ENCODE data around the gene GIN1.

Gene GIN1

GRCh38 chr5:103114440-103114839 lies 5.5 kb downstream of the GIN1 start:
- ChIA-PET POLR2A (no interaction called here), CTCF (no interaction called here)
- TF ChIP-seq, protein P1, sequence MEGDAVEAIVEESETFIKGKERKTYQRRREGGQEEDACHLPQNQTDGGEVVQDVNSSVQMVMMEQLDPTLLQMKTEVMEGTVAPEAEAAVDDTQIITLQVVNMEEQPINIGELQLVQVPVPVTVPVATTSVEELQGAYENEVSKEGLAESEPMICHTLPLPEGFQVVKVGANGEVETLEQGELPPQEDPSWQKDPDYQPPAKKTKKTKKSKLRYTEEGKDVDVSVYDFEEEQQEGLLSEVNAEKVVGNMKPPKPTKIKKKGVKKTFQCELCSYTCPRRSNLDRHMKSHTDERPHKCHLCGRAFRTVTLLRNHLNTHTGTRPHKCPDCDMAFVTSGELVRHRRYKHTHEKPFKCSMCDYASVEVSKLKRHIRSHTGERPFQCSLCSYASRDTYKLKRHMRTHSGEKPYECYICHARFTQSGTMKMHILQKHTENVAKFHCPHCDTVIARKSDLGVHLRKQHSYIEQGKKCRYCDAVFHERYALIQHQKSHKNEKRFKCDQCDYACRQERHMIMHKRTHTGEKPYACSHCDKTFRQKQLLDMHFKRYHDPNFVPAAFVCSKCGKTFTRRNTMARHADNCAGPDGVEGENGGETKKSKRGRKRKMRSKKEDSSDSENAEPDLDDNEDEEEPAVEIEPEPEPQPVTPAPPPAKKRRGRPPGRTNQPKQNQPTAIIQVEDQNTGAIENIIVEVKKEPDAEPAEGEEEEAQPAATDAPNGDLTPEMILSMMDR (IDR thresholded peaks at IDR 0.05; ENCODE audit: insufficient read depth, low read length, missing control alignments): no peak
- no peak overlapping the region for H3K4me3 ChIP-seq (ENCODE audit: low read depth, low read length)
- DNase-seq (ENCODE audit: low read depth, low spot score): no peak

GRCh38 chr5:103112910-103113309 lies 7.0 kb downstream of the GIN1 start:
- no peak for DNase-seq (ENCODE audit: low read depth, low spot score)
- POLR2A ChIA-PET: no interaction called here
- CTCF ChIA-PET: no interaction called here
- H3K4me3 ChIP-seq (ENCODE audit: low read depth, low read length): no peak overlapping the region
- TF ChIP-seq, protein P1 (IDR thresholded peaks at IDR 0.05; ENCODE audit: insufficient read depth, low read length, missing control alignments): no peak

GRCh38 chr5:103111468-103111867 lies 8.5 kb downstream of the GIN1 start:
- CTCF ChIA-PET: no interaction called here
- H3K4me3 ChIP-seq (ENCODE audit: low read depth, low read length): no peak overlapping the region
- no peak for DNase-seq (ENCODE audit: low read depth, low spot score)
- TF ChIP-seq, protein P1 (IDR thresholded peaks at IDR 0.05; ENCODE audit: insufficient read depth, low read length, missing control alignments): no peak
- POLR2A ChIA-PET: no interaction called here

GRCh38 chr5:103110403-103110802 lies 9.5 kb downstream of the GIN1 start:
- ChIA-PET POLR2A (no interaction called here), CTCF (no interaction called here)
- no peak for DNase-seq (ENCODE audit: low read depth, low spot score)
- TF ChIP-seq, protein P1 (IDR thresholded peaks at IDR 0.05; ENCODE audit: insufficient read depth, low read length, missing control alignments): no peak
- no peak overlapping the region for H3K4me3 ChIP-seq (ENCODE audit: low read depth, low read length)

DNA sequence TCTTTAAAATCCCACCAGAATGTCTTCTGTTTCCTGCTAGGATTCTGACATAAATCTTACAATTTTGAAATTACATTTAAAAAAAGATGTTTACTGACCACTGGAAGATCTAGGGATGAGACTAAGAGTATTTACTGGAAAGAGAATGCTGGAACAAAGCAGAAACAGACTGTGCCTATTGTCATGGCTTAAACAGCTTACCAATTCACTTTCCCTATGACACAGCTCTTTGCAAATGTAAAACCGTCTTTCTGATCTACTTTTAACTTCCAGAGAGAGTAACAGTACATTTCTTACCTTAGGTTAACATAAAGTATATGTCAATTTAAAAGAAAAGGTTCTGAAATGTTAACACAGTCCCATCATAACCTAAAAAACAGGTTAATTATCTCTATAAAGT lies 10.7 kb downstream of the GIN1 start:
- TF ChIP-seq, protein P1 (IDR thresholded peaks at IDR 0.05; ENCODE audit: insufficient read depth, low read length, missing control alignments): no peak
- DNase-seq (ENCODE audit: low read depth, low spot score): no peak
- ChIA-PET POLR2A (no interaction called here), CTCF (no interaction called here)
- H3K4me3 ChIP-seq (ENCODE audit: low read depth, low read length): no peak overlapping the region

DNA sequence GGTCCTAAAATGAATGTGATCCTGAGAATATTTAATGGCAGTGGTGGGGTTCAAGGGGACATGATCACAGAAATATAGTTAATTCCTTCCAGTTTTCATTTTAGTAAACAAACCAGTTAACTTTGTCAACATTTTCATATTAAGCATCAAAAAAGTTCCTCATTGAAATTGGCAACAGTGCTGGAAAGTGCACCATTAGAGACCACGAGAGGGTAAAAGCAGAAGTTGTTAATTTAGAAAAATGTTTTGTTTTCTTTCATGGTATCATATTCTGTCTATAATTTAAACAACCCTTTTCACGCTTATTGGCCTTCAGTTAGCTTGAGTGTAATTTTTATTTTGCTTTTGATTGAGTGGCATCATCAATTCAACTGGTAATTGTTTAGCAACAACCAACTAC lies 11.9 kb downstream of the GIN1 start:
- TF ChIP-seq, protein P1 (IDR thresholded peaks at IDR 0.05; ENCODE audit: insufficient read depth, low read length, missing control alignments): no peak
- CTCF ChIA-PET: no interaction called here
- no peak overlapping the region for H3K4me3 ChIP-seq (ENCODE audit: low read depth, low read length)
- POLR2A ChIA-PET: no interaction called here
- no peak for DNase-seq (ENCODE audit: low read depth, low spot score)

All from AG04449 (cell line).